Astrocyte (in vitro differentiated cells and primary cell): Measurements from ENCODE around the gene PLXNB1.

Experiments
- EZH2 ChIP-seq: IDR thresholded peaks from 2 replicates; pipeline ENCODE4 v1.6.1; 2012; ENCODE audit warnings: mild to moderate bottlenecking, low read length, inconsistent platforms; ENCODE audit not compliant: insufficient read depth
- TF ChIP-seq, protein P1 (sequence below): IDR thresholded peaks from 2 replicates; pipeline ENCODE4 v1.5.1; 2011; ENCODE audit warnings: low read depth, mild to moderate bottlenecking, inconsistent platforms, low read length, moderate library complexity; ENCODE audit not compliant: insufficient read depth

- no peak for TF ChIP-seq EZH2
- TF ChIP-seq, protein P1, sequence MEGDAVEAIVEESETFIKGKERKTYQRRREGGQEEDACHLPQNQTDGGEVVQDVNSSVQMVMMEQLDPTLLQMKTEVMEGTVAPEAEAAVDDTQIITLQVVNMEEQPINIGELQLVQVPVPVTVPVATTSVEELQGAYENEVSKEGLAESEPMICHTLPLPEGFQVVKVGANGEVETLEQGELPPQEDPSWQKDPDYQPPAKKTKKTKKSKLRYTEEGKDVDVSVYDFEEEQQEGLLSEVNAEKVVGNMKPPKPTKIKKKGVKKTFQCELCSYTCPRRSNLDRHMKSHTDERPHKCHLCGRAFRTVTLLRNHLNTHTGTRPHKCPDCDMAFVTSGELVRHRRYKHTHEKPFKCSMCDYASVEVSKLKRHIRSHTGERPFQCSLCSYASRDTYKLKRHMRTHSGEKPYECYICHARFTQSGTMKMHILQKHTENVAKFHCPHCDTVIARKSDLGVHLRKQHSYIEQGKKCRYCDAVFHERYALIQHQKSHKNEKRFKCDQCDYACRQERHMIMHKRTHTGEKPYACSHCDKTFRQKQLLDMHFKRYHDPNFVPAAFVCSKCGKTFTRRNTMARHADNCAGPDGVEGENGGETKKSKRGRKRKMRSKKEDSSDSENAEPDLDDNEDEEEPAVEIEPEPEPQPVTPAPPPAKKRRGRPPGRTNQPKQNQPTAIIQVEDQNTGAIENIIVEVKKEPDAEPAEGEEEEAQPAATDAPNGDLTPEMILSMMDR: no peak
Measured at GRCh38 chr3:48456456-48456855, 26.6 kb upstream of the PLXNB1 start.
